H1 (cell line): ENCODE data around the gene C11orf58. TPM values are rescaled to one million over a fixed set of nuclear protein-coding genes. Genes with fewer than 3 reads are reported as not detected.

Source experiments
- CTCF ChIA-PET: fragments of 300-600 bp; sonication (Branson Sonifier 250); formaldehyde crosslinking; loops from one replicate; lab custom pipeline; 2021; ENCODE audit not compliant: partially characterized antibody; lab: Charles Lee
- POLR2A ChIA-PET: fragments of 300-600 bp; sonication (Branson Sonifier 250); formaldehyde crosslinking; loops from one replicate; lab custom pipeline; 2021; ENCODE audit warnings: inconsistent platforms; ENCODE audit not compliant: partially characterized antibody; lab: Charles Lee
- DNase-seq, 2 experiments: peaks; one replicate each; pipeline versions ENCODE4 v3.0.0 to v3.0.0-alpha.2; 2010 to 2022; ENCODE audit warnings: low spot score in 2 of 2, low read depth in 1 of 2, mixed read lengths in 1 of 2
- FAIRE-seq: peaks from 2 replicates; lab custom pipeline; 2011; peaks lifted over from hg19 to GRCh38; lab: Jason Lieb, UNC
- H2AFZ ChIP-seq: 2 replicates; pipeline ENCODE4 v1.8.1; 2012; ENCODE audit warnings: low read length, inconsistent platforms
- H2AK5ac ChIP-seq: 2 replicates; pipeline ENCODE4 v1.6.1; 2013; ENCODE audit warnings: low read depth, low read length
- H2BK120ac ChIP-seq: replicated peaks from 2 replicates; pipeline ENCODE3; 2013; ENCODE audit warnings: low read depth, low read length, inconsistent platforms
- H2BK12ac ChIP-seq: 2 replicates; pipeline ENCODE4 v1.6.1; 2013; ENCODE audit warnings: low read depth, low read length
- H2BK15ac ChIP-seq: 2 replicates; pipeline ENCODE4 v1.6.1; 2013; ENCODE audit warnings: low read length
- H2BK20ac ChIP-seq: 2 replicates; pipeline ENCODE4 v1.6.1; 2013; ENCODE audit warnings: low read length
- H2BK5ac ChIP-seq: 2 replicates; pipeline ENCODE4 v1.6.1; 2013; ENCODE audit warnings: low read depth, low read length
- H3K14ac ChIP-seq: 2 replicates; pipeline ENCODE4 v1.6.1; 2013; ENCODE audit warnings: inconsistent platforms; ENCODE audit not compliant: insufficient read length
- H3K18ac ChIP-seq: 2 replicates; pipeline ENCODE4 v1.6.1; 2013; ENCODE audit warnings: low read length; ENCODE audit errors: extremely low read depth
- H3K23ac ChIP-seq: 2 replicates; pipeline ENCODE4 v1.6.1; 2013; ENCODE audit warnings: inconsistent platforms; ENCODE audit not compliant: insufficient read length
- H3K23me2 ChIP-seq: 2 replicates; pipeline ENCODE4 v1.6.1; 2013; ENCODE audit warnings: low read depth, low read length
- H3K27ac ChIP-seq: 2 replicates; pipeline ENCODE4 v1.6.1; 2011; ENCODE audit warnings: low read depth, low read length, inconsistent platforms
- H3K27me3 ChIP-seq, 4 experiments: replicated peaks in 1 of 4; 1 replicate in 1 of 4; 2 replicates in 3 of 4; pipeline versions ENCODE4 v1.6.1 to v1.8.1; 2011 to 2013; ENCODE audit warnings: low read length in 3 of 4, mild to moderate bottlenecking in 3 of 4, inconsistent platforms in 2 of 4, mixed read lengths in 2 of 4, moderate library complexity in 1 of 4; ENCODE audit not compliant: control insufficient read depth in 3 of 4, insufficient read depth in 3 of 4; ENCODE audit errors: extremely low read depth in 1 of 4
- H3K36me3 ChIP-seq, 4 experiments: 2 replicates each; pipeline versions ENCODE4 v1.6.1 to v1.8.1; 2011 to 2013; ENCODE audit warnings: mild to moderate bottlenecking in 4 of 4, low read length in 3 of 4, moderate library complexity in 2 of 4, control low read depth in 1 of 4, inconsistent platforms in 1 of 4; ENCODE audit not compliant: insufficient read depth in 4 of 4, control insufficient read depth in 2 of 4
- H3K4ac ChIP-seq: replicated peaks from 2 replicates; pipeline ENCODE3; 2013; ENCODE audit warnings: low read length, low read depth, mixed read lengths, inconsistent platforms; ENCODE audit not compliant: insufficient read length
- H3K4me1 ChIP-seq, 4 experiments: replicated peaks in 1 of 4; 1 replicate in 1 of 4; 2 replicates in 3 of 4; pipeline versions ENCODE4 v1.6.1 to v1.8.1; 2011 to 2013; ENCODE audit warnings: low read length in 3 of 4, inconsistent platforms in 2 of 4, mixed read lengths in 1 of 4; ENCODE audit not compliant: insufficient read depth in 4 of 4, control insufficient read depth in 3 of 4
- H3K4me2 ChIP-seq, 2 experiments: 2 replicates each; pipeline versions ENCODE4 v1.6.1 to v1.8.1; 2011 to 2013; ENCODE audit warnings: low read depth in 2 of 2, low read length in 2 of 2, control low read depth in 1 of 2, inconsistent platforms in 1 of 2, mild to moderate bottlenecking in 1 of 2; ENCODE audit not compliant: insufficient read depth in 1 of 2
- H3K4me3 ChIP-seq, 4 experiments: fragments of 200-600, 300-600 bp in 1 of 4; sonication (generic), shearing (Covaris generic), sonication (Bioruptor Twin) in 1 of 4; 2 replicates each; pipeline versions ENCODE4 v1.5.1 to v1.8.1; 2011 to 2016; ENCODE audit warnings: low read length in 4 of 4, low read depth in 3 of 4, control low read depth in 2 of 4, inconsistent platforms in 2 of 4, mild to moderate bottlenecking in 2 of 4, mixed read lengths in 1 of 4, moderate library complexity in 1 of 4; ENCODE audit not compliant: insufficient read depth in 2 of 4; ENCODE audit errors: extremely low read depth in 1 of 4
- H3K56ac ChIP-seq: replicated peaks from 2 replicates; pipeline ENCODE3; 2013; ENCODE audit warnings: low read depth, mild to moderate bottlenecking, mixed read lengths, low read length, inconsistent platforms; ENCODE audit not compliant: insufficient read length
- H3K79me1 ChIP-seq: 2 replicates; pipeline ENCODE4 v1.6.1; 2013; ENCODE audit warnings: low read depth, low read length, control low read depth
- H3K79me2 ChIP-seq, 2 experiments: 2 replicates each; pipeline versions ENCODE4 v1.6.1 to v1.8.1; 2012 to 2013; ENCODE audit warnings: low read length in 2 of 2, mild to moderate bottlenecking in 2 of 2, inconsistent platforms in 1 of 2; ENCODE audit not compliant: insufficient read depth in 2 of 2, control insufficient read depth in 1 of 2
- H3K9ac ChIP-seq, 4 experiments: replicated peaks in 1 of 4; 1 replicate in 1 of 4; 2 replicates in 3 of 4; pipeline versions ENCODE4 v1.6.1 to v1.8.1; 2011 to 2013; ENCODE audit warnings: low read depth in 3 of 4, low read length in 3 of 4, control low read depth in 2 of 4, mild to moderate bottlenecking in 2 of 4, moderate library complexity in 2 of 4, inconsistent platforms in 1 of 4; ENCODE audit errors: extremely low read depth in 1 of 4
- H3K9me3 ChIP-seq, 2 experiments: 2 replicates each; pipeline versions ENCODE4 v1.6.1 to v1.8.1; 2012 to 2013; ENCODE audit warnings: mild to moderate bottlenecking in 2 of 2, moderate library complexity in 2 of 2, control low read depth in 1 of 2, inconsistent platforms in 1 of 2, low read depth in 1 of 2, low read length in 1 of 2, mixed read lengths in 1 of 2; ENCODE audit not compliant: insufficient read depth in 2 of 2
- H4K20me1 ChIP-seq, 2 experiments: replicated peaks in 1 of 2; 2 replicates each; pipeline versions ENCODE3 to v1.8.1; 2011 to 2013; ENCODE audit warnings: inconsistent platforms in 2 of 2, low read length in 2 of 2, mild to moderate bottlenecking in 1 of 2; ENCODE audit not compliant: insufficient read depth in 2 of 2, control insufficient read depth in 1 of 2
- H4K5ac ChIP-seq: 2 replicates; pipeline ENCODE4 v1.6.1; 2013; ENCODE audit warnings: low read length, low read depth, mixed read lengths, inconsistent platforms; ENCODE audit not compliant: insufficient read length
- H4K8ac ChIP-seq: 2 replicates; pipeline ENCODE4 v1.8.0; 2013; ENCODE audit warnings: mild to moderate bottlenecking, moderate library complexity, low read length, inconsistent platforms; ENCODE audit not compliant: insufficient read depth; ENCODE audit errors: extremely low read depth
- H4K91ac ChIP-seq: replicated peaks from 2 replicates; pipeline ENCODE3; 2013; ENCODE audit warnings: low read length, mixed read lengths, inconsistent platforms; ENCODE audit not compliant: insufficient read length
- HDAC6 ChIP-seq: IDR thresholded peaks from one replicate; pipeline ENCODE4 v1.7.1; 2012; ENCODE audit warnings: low read depth, mild to moderate bottlenecking, inconsistent platforms, low read length, moderate library complexity
- POLR2AphosphoS5 ChIP-seq: IDR thresholded peaks from 2 replicates; pipeline ENCODE4 v1.6.1; 2011; ENCODE audit warnings: low read depth, low read length
- RXRA ChIP-seq: IDR thresholded peaks from 2 replicates; pipeline ENCODE4 v1.6.1; 2011; ENCODE audit warnings: low read depth, mild to moderate bottlenecking, low read length, moderate library complexity; ENCODE audit not compliant: insufficient read depth
- ZNF274 ChIP-seq: IDR thresholded peaks from 2 replicates; pipeline ENCODE4 v1.7.0; 2012; ENCODE audit warnings: low read length, borderline replicate concordance; ENCODE audit errors: extremely low read depth
- WGBS, 2 experiments: shearing (Covaris generic) in 1 of 2; methylation state at CpG; one replicate each; pipeline versions ENCODE4 v1.1.6 to v1.1.7; 2013 to 2015; ENCODE audit warnings: low lambda C conversion rate in 2 of 2, mixed read lengths in 2 of 2, inconsistent platforms in 1 of 2, low coverage in 1 of 2, missing lambda C conversion rate in 1 of 2; ENCODE audit not compliant: insufficient replicate concordance in 2 of 2, insufficient coverage in 1 of 2, insufficient read length in 1 of 2; ENCODE audit errors: extremely low coverage in 1 of 2, missing lambda C conversion rate in 1 of 2; 5-methylcytosine and 5-hydroxymethylcytosine counted together
- polyA plus RNA-seq, 7 experiments: library from polyadenylated mRNA; depleted of rRNA in 3 of 7; stranded (reverse) in 5 of 7; unstranded in 2 of 7; fragments of >200 nt in 5 of 7; fragments of 200-250 nt in 2 of 7; gene quantifications; 1 replicate in 5 of 7; 2 replicates in 1 of 7; 4 replicates in 1 of 7; pipeline versions ENCODE4 v1.2.1 to v1.2.3, GENCODE V29; 2011 to 2013; ENCODE audit warnings: missing spikeins in 2 of 7, mixed read lengths in 2 of 7
- total RNA-seq: library from RNA; stranded (reverse); fragmentation: NEBNext Ultra II Directional; extraction: Animal tissue kit (Norgen Biotek cat#: 25700); gene quantifications from 2 replicates; pipeline ENCODE4 v1.2.1, GENCODE V29; 2021

The C11orf58 gene
- total and polyA plus RNA-seq, 2 of the 8 experiments (the other 6 are each of a cell fraction or from before 2014, with no cell fraction given) = 70.7 to 181 TPM

GRCh38 chr11:16806791-16807190 is 68.3 kb downstream of the C11orf58 start:
- no peak overlapping the region for H3K27ac ChIP-seq
- TF ChIP-seq HDAC6 (no peak), RXRA (no peak), POLR2AphosphoS5 (no peak), ZNF274 (no peak)
- no peak overlapping the region for H3K4me2 ChIP-seq
- ChIA-PET CTCF (interaction anchor here (0.7 to 6.2 kb wide), 8 partner anchors 10 to 271 kb away, joined by 3 to 42 read pairs (median 6); no protein-coding TSS in a partner anchor), POLR2A (no interaction called here)
- no peak overlapping the region for H3K4ac ChIP-seq
- no peaks in the 10 kb centered on the region for H3K79me1 ChIP-seq
- no peak overlapping the region for H3K9ac ChIP-seq
- peaks cover 0 to 4% (median 1%) of the 10 kb centered on the region in 4 experiments; a peak in 3 of 8 replicates for H3K36me3 ChIP-seq
- no peak overlapping the region for H4K91ac ChIP-seq
- no peaks in the 10 kb centered on the region for H3K4me1 ChIP-seq
- H3K14ac ChIP-seq = no peak overlapping the region
- no peak for DNase-seq
- H2BK15ac ChIP-seq = no peak overlapping the region
- H3K23me2 ChIP-seq = no peaks in the 10 kb centered on the region
- no peak overlapping the region for H3K4me3 ChIP-seq
- no peak overlapping the region for H3K23ac ChIP-seq
- H2AFZ ChIP-seq = no peak overlapping the region
- H2BK12ac ChIP-seq = no peak overlapping the region
- H2AK5ac ChIP-seq = no peak overlapping the region
- no peaks in the 10 kb centered on the region for H3K27me3 ChIP-seq
- no peak overlapping the region for H4K5ac ChIP-seq
- no peak overlapping the region for H2BK120ac ChIP-seq
- no peak overlapping the region for H2BK20ac ChIP-seq
- H3K79me2 ChIP-seq = no peaks in the 10 kb centered on the region
- no peaks in the 10 kb centered on the region for H3K9me3 ChIP-seq
- H2BK5ac ChIP-seq = no peak overlapping the region
- H4K8ac ChIP-seq = no peak overlapping the region
- no peak overlapping the region for H3K56ac ChIP-seq
- H4K20me1 ChIP-seq = peaks cover 0 to 2% of the 10 kb centered on the region in 2 experiments
- H3K18ac ChIP-seq = no peak overlapping the region
- 82% methylated on average over 11 of the region's 11 CpGs; no CpG with 5 or more reads in 1 of the 2 experiments for WGBS, 2 experiments
- FAIRE-seq = no peak
